HG03135 (cell line): ENCODE results near the gene TTC33.
A peak's percentile ranks its signal among the peaks of the same experiment; 100 is the strongest.
"Not testable (repeated sequence)": the region's sequence is repeated elsewhere in the genome, so short reads cannot be mapped to it uniquely, and the experiment has no call there.

Experiments used
- ATAC-seq: cut with Tn5 transposase; IDR thresholded peaks from one replicate; pipeline ENCODE4 v1.9.1; 2021; ENCODE audit warnings: mild to moderate bottlenecking, moderate library complexity; ENCODE audit not compliant: unreplicated experiment

TTC33 gene

DNA sequence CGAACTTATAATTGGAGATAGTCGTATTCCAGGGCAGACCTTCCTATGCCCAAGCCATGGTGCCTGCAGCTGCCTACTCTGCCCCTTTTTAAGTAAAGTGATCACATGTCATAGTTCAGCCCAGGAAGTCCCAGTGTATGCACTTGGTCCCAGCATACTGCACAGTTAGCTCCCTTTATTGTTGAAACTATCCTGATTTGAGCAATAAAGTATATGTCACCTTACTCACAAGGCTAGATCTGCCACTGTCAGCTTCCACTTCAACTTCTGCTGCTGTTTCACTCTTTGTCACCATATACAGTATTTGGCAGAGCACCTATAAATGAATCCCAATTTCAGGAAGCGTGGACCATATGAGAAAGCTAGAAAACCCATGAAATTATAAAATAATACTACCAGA is 179.8 kb downstream of the TTC33 start:
- ATAC-seq, result no peak

DNA sequence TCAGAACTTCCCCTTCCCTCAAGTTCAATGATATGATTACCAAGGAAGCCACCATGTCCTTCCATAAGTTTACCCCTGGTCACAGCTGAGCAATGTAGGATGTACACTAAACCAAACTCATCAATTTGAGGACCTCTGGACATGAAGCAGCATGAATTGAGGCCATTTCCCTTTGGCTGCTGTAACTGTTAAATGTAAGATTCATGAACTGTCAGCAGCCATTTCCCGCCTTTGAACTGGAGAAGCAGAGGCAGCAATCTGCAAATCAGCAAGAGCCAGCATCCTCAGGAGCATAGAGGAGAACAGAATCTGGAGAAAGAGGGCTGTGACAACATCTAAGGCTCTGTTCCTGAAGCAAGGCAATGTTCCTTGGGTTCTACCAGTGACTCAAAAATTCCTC is 180.3 kb downstream of the TTC33 start:
- no peak for ATAC-seq

DNA sequence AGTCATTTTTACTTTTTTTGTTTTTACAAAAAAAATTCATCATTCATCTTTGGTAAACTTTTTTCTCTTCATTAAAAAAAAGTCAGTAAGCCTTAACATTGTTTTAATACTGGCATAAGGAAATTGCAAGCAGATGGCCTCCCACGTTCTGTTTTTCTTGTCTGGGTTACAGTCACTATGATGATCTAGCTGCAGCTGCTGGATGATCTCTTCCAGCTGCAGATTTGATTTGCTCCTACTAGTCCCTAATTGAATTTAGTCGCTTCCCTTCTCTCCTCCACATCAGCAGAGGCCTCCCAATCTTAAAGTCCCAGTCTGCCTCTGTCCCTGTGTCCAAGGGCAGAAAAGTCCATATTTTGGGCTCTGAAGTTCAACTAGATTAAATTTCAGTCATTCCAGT is 182.8 kb downstream of the TTC33 start:
- no peak for ATAC-seq

DNA sequence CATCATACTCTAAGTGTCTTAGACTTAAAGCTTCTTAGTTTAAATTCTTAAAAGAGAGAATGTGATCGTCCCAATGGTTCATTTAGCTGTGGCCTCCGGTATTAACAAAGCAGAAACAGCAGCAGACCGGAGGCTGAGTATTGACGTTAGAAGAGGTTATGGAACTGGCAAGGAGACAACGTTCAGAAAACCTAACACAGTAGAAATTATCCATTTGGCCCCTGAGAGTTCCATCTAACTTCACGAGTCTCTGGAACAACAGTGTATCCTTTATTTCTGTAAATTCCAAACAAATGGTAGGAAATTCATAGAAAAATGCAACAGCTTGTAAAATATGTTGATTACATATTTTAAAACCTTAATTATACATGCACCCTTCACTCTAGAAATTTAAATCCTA is 183.4 kb downstream of the TTC33 start:
- no peak for ATAC-seq

DNA sequence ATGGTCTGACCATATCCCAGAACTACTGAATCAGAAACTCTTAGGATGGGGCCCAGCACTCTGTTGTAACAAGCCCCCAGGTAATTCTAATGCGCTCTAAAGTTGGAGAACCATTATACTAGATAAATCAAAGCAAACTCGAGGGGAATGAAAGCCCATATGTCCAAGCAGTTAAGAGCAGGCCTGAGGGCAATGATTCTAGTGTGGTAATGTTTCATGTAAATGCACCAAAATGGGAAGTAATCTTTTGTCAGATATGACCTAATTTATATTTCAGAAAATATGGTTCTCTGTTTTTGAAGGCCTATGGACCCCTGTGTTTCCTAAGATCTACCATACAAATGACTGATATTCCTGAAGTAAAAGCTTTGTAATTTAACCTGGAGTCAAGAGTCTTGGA is 184.0 kb downstream of the TTC33 start:
- no peak for ATAC-seq

DNA sequence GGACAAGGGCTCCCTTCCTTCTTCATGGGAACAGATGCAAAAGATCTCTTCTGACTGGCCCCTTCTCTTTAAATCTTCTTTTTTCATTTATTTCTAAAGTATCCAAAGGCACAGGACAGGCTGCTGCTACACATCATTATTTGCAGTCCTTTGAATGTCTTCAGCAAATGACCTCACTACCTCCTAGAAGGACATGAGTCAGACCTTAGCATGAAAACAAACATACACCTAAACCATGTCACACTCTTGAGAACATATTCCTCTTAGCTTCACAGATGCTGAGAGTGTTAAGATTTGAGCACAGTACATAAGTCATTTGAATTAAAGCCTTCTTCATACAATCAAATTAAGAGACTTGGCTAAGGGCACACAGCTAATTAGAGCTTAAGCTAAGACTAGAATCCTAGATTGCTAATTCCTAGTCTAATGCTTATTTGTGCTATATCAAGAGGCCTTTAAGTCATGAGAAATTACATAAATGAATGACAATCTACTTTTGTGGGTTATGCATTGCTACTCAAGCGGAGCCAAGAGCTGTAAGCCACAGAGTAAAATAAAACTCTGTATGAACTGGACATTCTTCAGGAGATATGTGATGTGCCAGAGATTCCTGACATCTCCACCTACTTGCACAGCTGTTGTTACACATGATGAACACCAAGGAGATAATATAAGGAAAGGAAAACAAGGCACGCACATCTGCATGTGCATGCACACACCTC is 185.2 kb downstream of the TTC33 start:
- ATAC-seq, result peak; percentile 86

DNA sequence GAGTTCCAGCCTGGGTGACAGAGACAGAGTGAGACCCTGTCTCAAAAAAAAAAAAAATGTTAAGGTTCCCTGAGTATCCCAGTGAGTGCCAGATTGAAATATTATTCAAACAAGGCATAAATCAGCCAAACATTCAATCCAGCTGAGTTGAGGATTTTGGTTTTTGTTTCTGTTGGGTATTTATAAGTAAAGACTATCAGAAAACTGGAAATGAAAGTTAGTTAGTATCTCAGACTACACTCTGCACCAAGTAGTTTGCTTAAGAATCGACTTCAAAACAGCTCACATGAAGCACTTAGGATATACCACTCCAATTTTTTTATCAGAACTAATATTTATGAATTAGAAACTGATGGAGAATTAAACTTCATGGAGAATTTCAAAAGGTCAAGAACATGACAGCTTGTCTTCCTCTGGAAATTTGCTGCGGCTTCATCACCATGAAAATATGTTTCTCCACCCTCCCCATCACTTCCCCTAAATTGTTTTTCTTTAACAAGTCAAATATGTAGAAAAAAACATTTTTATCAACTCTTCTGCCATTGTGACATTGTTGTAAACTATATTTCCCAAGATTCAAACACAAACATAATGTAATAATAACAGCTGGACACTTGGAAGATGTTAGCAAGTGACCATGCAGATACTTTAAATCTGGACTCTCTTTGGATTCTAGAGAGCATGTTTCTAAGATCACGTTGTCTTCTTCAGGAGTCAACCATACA is 186.1 kb downstream of the TTC33 start:
- ATAC-seq, result no peak

- no peak for ATAC-seq
Observed at GRCh38 chr5:40568548-40568947, 187.2 kb downstream of the TTC33 start.

- ATAC-seq, result not testable (repeated sequence)
Observed at GRCh38 chr5:40563173-40563572, 192.6 kb downstream of the TTC33 start.

- ATAC-seq, result no peak
Observed at GRCh38 chr5:40560474-40561110, 195.2 kb downstream of the TTC33 start.

GRCh38 chr5:40559306-40559705 is 196.5 kb downstream of the TTC33 start:
- no peak for ATAC-seq

DNA sequence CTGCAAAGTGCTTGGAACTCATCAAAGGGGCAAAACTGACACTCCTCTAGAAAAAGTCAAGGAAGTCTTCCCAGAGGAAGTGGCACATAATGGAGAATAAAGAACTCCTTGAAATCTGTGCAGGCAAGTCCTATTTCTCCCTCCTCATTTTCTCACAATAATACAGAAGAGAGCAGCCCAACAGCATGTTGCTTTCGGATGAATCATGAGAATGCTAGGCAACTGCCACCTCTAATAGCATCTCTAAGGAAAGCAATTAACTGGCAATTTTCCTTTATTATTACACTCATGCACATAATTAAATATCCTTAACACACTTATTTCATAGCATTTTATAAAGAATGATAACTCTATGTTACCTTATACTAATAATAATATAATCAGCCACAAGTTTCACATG is 198.3 kb downstream of the TTC33 start:
- no peak for ATAC-seq

GRCh38 chr5:40556811-40557210 is 198.9 kb downstream of the TTC33 start:
- no peak for ATAC-seq

GRCh38 chr5:40555886-40556285 is 199.9 kb downstream of the TTC33 start:
- ATAC-seq, result no peak

- ATAC-seq, result no peak
Observed at GRCh38 chr5:40554813-40555212, 200.9 kb downstream of the TTC33 start.

DNA sequence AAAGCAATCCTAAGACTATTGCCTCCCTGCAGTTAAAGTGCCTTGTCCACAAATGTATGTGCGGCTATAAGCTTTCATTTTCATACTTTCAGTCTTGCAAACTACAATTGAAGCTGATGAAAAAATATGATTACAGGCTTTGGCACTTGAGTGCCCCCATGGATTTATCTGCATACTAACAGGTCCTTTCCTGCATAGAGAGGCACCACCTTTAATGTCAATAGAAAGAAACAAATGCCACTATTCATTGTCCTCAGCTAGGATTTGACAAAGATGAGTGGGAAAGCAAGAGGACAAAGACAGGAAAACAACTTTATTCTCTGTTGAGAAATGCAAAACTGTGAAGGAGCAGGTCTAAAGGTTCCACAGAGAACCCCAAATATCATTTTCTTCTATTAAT is 201.7 kb downstream of the TTC33 start:
- no peak for ATAC-seq

DNA sequence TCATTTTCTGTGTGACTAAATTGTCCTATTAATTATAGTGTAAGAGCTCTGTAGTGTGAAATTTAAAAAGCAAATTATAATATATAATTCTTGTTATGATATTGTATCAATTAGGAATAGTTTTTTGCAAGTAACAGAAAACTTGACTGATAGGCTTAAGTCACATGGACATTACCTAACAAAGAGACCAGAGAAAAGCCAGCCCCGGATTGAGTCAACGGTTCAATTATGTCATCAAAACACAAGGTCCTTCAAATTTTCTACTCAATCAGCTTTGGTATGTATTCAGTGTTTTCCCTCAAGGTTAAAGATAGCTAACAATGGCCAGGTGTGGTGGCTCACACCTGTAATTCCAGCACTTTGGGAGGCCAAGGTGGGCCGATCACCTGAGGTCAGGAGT is 202.8 kb downstream of the TTC33 start:
- no peak for ATAC-seq

- ATAC-seq, result no peak
Observed at GRCh38 chr5:40551496-40552491, 204.0 kb downstream of the TTC33 start.

DNA sequence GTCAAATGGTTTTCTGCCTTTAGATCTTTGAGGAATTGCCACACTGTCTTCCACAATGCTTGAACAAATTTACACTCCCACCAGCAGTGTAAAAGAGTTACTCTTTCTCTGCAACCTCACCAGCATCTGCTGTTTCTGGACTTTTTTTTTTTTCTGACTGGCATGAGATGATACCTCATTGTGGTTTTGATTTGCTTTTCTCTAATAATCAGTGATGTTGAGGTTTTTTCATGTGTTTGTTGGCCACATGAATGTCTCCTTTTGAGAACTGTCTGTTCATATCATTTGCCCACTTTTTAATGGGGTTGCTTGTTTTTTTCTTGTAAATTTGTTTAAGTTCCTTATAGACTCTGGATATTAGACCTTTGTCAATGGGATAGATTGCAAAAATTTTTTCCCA is 205.3 kb downstream of the TTC33 start:
- no peak for ATAC-seq

DNA sequence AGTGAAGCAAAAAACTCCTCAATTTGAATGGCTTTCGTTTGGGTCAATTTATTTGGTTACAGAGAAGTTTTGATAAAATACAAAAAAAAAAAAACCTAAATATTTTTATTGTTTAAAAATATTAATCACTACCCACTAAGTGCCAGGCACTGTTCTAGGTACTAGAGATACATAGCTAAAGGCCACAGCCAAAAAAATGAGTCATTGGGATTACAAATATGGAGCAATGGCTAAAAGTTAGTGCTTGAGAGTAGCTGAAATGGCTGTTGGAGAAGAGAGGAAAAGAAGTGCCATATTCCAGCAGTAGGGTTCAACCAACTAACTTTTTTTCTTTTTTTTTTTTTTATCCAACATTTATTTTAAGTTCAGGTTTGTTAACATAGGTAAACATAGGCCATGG is 206.1 kb downstream of the TTC33 start:
- no peak for ATAC-seq

- no peak for ATAC-seq
Observed at GRCh38 chr5:40547994-40548575, 207.7 kb downstream of the TTC33 start.
